Smooth muscle cell (in vitro differentiated cells): ENCODE measurements around the gene FIBCD1. TPM values are rescaled to one million over a fixed set of nuclear protein-coding genes. Genes with fewer than 3 reads are reported as not detected.

ENCODE experiments used
- DNase-seq: peaks from one replicate; lab custom pipeline; 2025; ENCODE audit not compliant: unreplicated experiment; lab: John Stamatoyannopoulos, UW
- H2AFZ ChIP-seq: fragments of 200-600 bp; sonication (generic); 2 replicates; pipeline ENCODE4 v1.6.0; 2016; ENCODE audit warnings: antibody characterized with exemption, low read depth, mild to moderate bottlenecking
- H3F3A ChIP-seq: fragments of 200-600 bp; sonication (generic); 2 replicates; pipeline ENCODE4 v1.6.0; 2017; ENCODE audit warnings: antibody characterized with exemption, low read depth
- H3K27ac ChIP-seq: fragments of 200-600 bp; sonication (generic); 2 replicates; pipeline ENCODE4 v1.5.1; 2016; ENCODE audit warnings: low read depth, mild to moderate bottlenecking
- H3K27me3 ChIP-seq: fragments of 200-600 bp; sonication (generic); 2 replicates; pipeline ENCODE4 v1.6.1; 2016; ENCODE audit warnings: low read depth, mild to moderate bottlenecking
- H3K36me3 ChIP-seq: fragments of 200-600 bp; sonication (generic); 2 replicates; pipeline ENCODE4 v1.5.1; 2016; ENCODE audit warnings: low read depth
- H3K4me1 ChIP-seq: fragments of 200-600 bp; sonication (generic); 2 replicates; pipeline ENCODE4 v1.5.1; 2016; ENCODE audit warnings: low read depth
- H3K4me2 ChIP-seq: fragments of 200-600 bp; sonication (generic); 2 replicates; pipeline ENCODE4 v1.6.0; 2016; ENCODE audit warnings: mild to moderate bottlenecking
- H3K4me3 ChIP-seq: fragments of 200-600 bp; sonication (generic); 2 replicates; pipeline ENCODE4 v1.5.1; 2016; ENCODE audit warnings: mild to moderate bottlenecking
- H3K79me2 ChIP-seq: fragments of 200-600 bp; sonication (generic); 2 replicates; pipeline ENCODE4 v1.6.0; 2016; ENCODE audit warnings: low read depth, mild to moderate bottlenecking
- H3K9ac ChIP-seq: fragments of 200-600 bp; sonication (generic); 2 replicates; pipeline ENCODE4 v1.6.0; 2016; ENCODE audit warnings: low read depth
- H3K9me3 ChIP-seq: fragments of 200-600 bp; sonication (generic); replicated peaks from 2 replicates; pipeline ENCODE4 v1.5.1; 2016; ENCODE audit warnings: low read depth
- H4K20me1 ChIP-seq: fragments of 200-600 bp; sonication (generic); 2 replicates; pipeline ENCODE4 v1.6.0; 2016; ENCODE audit warnings: low read depth
- WGBS: methylation state at CpG from one replicate; pipeline ENCODE4 v1.1.7; 2016; ENCODE audit warnings: low lambda C conversion rate; 5-methylcytosine and 5-hydroxymethylcytosine counted together
- polyA plus RNA-seq: library from polyadenylated mRNA; unstranded; fragments of >200 nt; fragmentation: Nextera tagmentation; extraction: Ambion mirVana; gene quantifications from 2 replicates; pipeline ENCODE4 v1.2.1, GENCODE V29; 2016
- total RNA-seq: library from RNA; depleted of rRNA; stranded (reverse); fragments of >200 nt; gene quantifications from 2 replicates; pipeline ENCODE4 v1.2.3, GENCODE V29; 2014
- TF ChIP-seq, protein P1 (sequence below): fragments of 200-600 bp; sonication (generic); IDR thresholded peaks from 2 replicates; pipeline ENCODE4 v1.5.1; 2017; ENCODE audit warnings: borderline replicate concordance, mild to moderate bottlenecking, antibody characterized with exemption; ENCODE audit not compliant: insufficient read depth, poor library complexity, severe bottlenecking

Gene FIBCD1
- total and polyA plus RNA-seq, 2 experiments from 2014 or later = 1.8 to 4.7 TPM

GRCh38 chr9:130948266-130948665 is 9.2 kb upstream of the FIBCD1 start:
- H4K20me1 ChIP-seq = no peaks in the 10 kb centered on the region
- TF ChIP-seq, protein P1, sequence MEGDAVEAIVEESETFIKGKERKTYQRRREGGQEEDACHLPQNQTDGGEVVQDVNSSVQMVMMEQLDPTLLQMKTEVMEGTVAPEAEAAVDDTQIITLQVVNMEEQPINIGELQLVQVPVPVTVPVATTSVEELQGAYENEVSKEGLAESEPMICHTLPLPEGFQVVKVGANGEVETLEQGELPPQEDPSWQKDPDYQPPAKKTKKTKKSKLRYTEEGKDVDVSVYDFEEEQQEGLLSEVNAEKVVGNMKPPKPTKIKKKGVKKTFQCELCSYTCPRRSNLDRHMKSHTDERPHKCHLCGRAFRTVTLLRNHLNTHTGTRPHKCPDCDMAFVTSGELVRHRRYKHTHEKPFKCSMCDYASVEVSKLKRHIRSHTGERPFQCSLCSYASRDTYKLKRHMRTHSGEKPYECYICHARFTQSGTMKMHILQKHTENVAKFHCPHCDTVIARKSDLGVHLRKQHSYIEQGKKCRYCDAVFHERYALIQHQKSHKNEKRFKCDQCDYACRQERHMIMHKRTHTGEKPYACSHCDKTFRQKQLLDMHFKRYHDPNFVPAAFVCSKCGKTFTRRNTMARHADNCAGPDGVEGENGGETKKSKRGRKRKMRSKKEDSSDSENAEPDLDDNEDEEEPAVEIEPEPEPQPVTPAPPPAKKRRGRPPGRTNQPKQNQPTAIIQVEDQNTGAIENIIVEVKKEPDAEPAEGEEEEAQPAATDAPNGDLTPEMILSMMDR = no peak
- no peaks in the 10 kb centered on the region for H3K79me2 ChIP-seq
- H3K27me3 ChIP-seq = peaks cover 22% of the 10 kb centered on the region
- no peak overlapping the region for H3K4me2 ChIP-seq
- H3F3A ChIP-seq = no peaks in the 10 kb centered on the region
- no peak for DNase-seq
- H3K9me3 ChIP-seq = no peaks in the 10 kb centered on the region
- 84% methylated on average over 8 of the region's 8 CpGs for WGBS
- no peak overlapping the region for H3K9ac ChIP-seq
- no peaks in the 10 kb centered on the region for H3K36me3 ChIP-seq
- no peaks in the 10 kb centered on the region for H3K4me1 ChIP-seq
- no peak overlapping the region for H3K27ac ChIP-seq
- no peak overlapping the region for H2AFZ ChIP-seq
- no peak overlapping the region for H3K4me3 ChIP-seq

GRCh38 chr9:130947618-130948140 is 8.6 kb upstream of the FIBCD1 start:
- H3K4me3 ChIP-seq = no peak overlapping the region
- no peak overlapping the region for H3K9ac ChIP-seq
- no peaks in the 10 kb centered on the region for H3K9me3 ChIP-seq
- H4K20me1 ChIP-seq = no peaks in the 10 kb centered on the region
- H3K4me2 ChIP-seq = no peak overlapping the region
- TF ChIP-seq, protein P1 = no peak
- H3K36me3 ChIP-seq = no peaks in the 10 kb centered on the region
- H3K4me1 ChIP-seq = no peaks in the 10 kb centered on the region
- 92% methylated on average over 13 of the region's 13 CpGs for whole genome bisulfite sequencing
- H3K27ac ChIP-seq = no peak overlapping the region
- H3K79me2 ChIP-seq = no peaks in the 10 kb centered on the region
- no peak for DNase-seq
- H3K27me3 ChIP-seq = peaks cover 20% of the 10 kb centered on the region
- no peaks in the 10 kb centered on the region for H3F3A ChIP-seq
- H2AFZ ChIP-seq = no peak overlapping the region

DNA sequence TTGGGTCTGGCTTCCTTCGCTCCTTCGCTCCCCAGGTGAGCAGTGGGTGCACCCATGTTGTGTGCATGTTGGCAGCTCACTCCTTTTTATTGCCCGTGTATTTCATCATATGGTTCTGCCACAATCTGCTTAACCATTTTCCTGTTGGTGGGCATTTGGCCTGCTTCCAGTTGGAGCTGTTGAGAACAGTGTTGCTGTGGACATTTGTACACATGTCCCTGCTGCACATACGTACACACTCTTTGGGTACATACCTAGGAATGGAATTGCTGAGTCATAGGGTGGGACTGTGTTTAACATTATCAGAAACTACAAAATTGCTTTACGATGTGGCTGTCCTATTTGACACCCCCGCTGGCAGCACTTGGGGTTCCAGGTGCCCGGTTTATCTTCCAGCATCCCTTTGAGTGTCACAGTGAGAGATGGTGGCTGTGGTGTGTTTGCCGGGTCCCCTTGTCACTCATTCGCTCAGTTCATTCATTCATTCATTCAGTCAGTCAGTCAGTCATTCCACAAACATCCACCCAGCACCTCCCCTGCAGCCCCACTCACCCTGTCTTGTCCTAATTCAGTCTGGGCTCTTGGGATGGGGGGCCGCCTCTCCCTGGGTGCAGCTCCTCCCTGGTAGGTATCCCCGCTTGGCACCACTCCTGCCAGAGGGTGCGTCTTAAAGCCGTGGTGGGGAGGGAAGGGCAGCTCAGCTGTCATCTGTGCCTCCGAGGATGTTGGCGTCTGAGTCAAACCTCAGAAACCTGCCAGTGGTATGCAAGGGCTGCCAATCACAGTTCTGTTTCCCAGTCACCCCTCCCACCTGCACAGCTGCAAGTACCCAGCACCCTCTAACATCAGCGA is 7.9 kb upstream of the FIBCD1 start:
- 76% methylated on average over 16 of the region's 16 CpGs for WGBS
- Histone ChIP-seq H3K4me1 (no peaks in the 10 kb centered on the region), H3K9me3 (no peaks in the 10 kb centered on the region), H3K36me3 (no peaks in the 10 kb centered on the region), H3K9ac (no peak overlapping the region), H3K27me3 (peaks cover 17% of the 10 kb centered on the region), H4K20me1 (no peaks in the 10 kb centered on the region), H3K27ac (no peak overlapping the region), H3K4me3 (no peak overlapping the region), H2AFZ (no peak overlapping the region), H3K79me2 (no peaks in the 10 kb centered on the region), H3F3A (no peaks in the 10 kb centered on the region), H3K4me2 (no peak overlapping the region)
- no peak for DNase-seq
- TF ChIP-seq, protein P1 = no peak
